GM19193 (cell line): ENCODE results near the gene BIN1.

ENCODE experiments used
- POLR2A ChIP-seq: IDR thresholded peaks from 4 replicates; pipeline ENCODE4 v1.6.1; 2011; ENCODE audit not compliant: insufficient read depth, insufficient read length; ENCODE audit errors: extremely low read depth

Gene BIN1

DNA sequence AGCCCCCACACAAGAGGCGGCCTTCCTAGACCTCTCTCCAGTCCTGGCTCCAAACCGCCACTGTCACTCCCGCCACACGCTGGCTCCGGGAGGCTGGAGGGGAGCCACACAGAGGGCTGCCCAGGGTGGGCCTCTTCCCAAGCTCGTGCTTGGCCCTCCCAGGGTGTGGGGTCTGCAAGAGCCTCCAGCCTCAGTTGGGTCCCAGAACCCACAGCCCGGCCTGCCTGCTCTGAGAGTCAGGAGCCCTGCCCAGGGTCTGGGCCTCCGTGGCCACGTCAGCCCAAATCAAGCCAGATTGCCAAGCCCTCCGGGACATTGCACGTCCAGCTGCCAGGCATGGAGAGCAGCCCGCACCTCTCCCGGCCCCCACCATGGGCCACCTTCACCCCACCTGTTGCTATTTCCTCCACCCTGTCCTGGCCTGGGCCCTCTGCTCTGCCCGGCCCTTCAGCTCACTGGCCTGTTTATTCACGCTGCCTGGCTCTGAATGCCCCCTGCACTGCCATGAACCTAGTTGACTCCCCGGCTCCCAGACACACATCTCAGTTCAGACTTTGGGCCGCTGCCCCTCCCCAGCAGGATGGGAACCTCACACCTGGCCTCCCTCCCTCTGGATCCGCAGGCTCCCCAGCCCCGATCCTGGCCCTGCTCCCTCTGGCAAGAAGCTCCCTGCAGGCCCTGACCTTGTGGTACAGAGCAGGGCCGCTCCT is 61.0 kb downstream of the BIN1 start:
- TF ChIP-seq POLR2A, result no peak

- TF ChIP-seq POLR2A, result no peak
These were observed 61.8 kb downstream of the BIN1 start for GRCh38 chr2:127044977-127045661.

DNA sequence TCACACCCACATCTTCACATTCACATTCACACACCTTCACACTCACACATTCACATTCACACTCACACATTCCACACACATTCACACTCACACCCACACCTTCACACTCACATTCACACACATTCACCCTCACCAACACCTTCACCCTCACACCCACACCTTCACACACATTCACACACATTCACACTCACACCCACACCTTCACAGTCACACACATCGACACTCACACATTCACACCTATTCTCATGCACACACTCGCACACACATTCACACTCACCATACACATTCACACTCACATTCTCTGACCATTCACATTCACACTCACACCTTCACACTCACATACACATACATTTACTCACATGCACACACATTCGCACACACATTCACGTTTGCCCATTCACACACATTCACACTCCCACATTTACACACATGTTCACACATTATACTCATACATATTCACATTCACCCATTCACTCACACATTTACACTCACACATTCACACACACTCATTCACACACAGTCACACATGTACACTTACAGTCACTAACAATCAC is 62.7 kb downstream of the BIN1 start:
- TF ChIP-seq POLR2A, result no peak

DNA sequence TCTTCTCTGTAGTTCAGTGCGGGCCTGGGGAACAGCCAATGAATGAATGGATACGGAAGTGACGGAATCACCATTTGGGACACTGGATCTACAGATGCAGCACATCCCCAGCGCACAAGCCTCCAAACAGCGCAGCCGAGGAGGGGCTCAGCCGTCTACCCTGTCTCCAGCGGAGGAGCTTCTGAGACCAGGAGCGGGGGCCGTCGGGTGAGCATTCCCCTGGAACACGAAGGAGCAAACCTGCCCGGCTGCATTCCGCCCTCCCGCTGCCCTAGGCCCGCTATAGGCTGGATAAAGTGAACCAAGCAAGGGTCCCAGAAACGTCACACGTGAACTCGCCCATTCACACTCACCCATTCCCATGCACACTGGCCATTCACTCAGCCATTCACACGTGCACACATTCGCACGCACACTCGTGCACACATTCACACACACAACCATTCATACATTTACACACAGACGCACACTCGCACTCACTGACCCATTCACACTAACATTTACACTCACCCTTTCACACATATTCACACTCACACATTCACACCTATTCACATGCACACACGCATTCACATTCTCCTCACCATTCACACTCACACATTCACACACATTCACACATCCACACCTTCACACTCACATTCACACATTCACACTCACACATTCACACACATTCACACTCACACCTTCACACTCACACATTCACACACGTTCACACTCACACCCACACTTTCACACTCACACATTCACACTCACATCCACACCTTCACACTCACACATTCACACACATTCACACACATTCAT is 63.4 kb downstream of the BIN1 start:
- no peak for TF ChIP-seq POLR2A

GRCh38 chr2:127041259-127041970 is 65.5 kb downstream of the BIN1 start:
- TF ChIP-seq POLR2A, result no peak

GRCh38 chr2:127040169-127040568 is 66.8 kb downstream of the BIN1 start:
- TF ChIP-seq POLR2A, result no peak

- TF ChIP-seq POLR2A, result no peak
These were observed 67.4 kb downstream of the BIN1 start for GRCh38 chr2:127039387-127040031.

DNA sequence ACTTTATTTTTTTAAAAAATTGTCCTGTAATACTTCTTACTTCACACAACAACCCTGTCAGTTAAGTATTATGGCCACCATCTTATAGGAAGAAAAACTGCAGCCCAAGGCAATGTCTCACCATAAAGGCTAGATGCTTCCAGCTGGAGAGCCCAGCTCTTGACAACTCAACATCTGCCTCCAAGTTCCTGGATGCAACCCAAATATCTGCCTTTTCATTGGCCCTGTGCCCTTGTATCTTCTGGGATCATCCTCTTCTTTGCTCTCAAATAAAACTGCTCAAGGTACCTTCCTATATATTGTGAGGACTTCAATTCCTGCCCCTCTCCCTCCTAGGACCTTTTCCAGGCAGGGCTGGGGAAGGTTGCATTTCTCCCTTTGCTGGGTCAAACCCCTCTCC is 69.5 kb downstream of the BIN1 start:
- TF ChIP-seq POLR2A, result no peak

GRCh38 chr2:127034883-127035611 is 71.9 kb downstream of the BIN1 start:
- no peak for TF ChIP-seq POLR2A

DNA sequence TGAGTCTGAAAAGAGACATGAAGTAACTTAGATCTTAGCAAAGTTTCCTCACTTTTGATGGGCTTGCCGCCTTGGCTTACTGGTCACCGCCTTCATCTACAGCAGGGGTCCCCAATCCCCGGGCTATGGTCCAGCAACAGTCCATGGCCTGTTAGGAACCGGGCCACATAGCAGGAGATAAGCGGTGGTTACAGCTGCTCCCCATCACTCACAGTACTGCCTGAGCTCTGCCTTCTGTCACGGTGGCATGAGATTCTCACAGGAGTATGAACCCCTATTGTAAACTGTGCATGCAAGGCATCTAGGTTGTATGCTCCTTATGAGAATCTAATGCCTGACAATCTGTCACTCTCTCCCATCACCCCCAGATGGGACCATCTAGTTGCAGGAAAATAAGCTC is 72.9 kb downstream of the BIN1 start:
- no peak for TF ChIP-seq POLR2A

DNA sequence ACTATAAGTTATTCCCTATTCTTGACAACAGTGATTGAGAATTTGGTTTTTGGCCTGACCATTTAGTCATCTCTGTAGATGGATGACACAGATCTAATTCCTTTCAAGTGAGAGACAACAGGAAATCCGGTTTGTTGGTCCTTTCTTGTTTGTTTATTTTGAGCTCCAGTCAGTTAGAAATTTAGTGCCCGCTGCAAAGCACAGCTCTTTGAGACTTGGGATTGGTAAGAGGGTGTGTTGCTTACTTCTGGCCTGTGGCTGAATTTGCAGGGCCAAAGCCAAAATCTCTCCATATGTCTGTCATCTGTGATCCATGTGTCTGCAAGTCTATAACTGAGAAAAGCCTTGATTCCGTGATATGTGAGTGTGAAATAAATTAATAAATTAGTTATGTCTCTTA is 74.3 kb downstream of the BIN1 start:
- no peak for TF ChIP-seq POLR2A

GRCh38 chr2:127029350-127030051 is 77.5 kb downstream of the BIN1 start:
- TF ChIP-seq POLR2A, result no peak

GRCh38 chr2:127027715-127028114 is 79.2 kb downstream of the BIN1 start:
- TF ChIP-seq POLR2A, result no peak
